Measurements from ENCODE around the gene RGS6.

RGS6 gene

GRCh38 chr14:72614365-72614764, 682.1 kb downstream of the RGS6 start:
- no peak for DNase-seq

GRCh38 chr14:72614891-72615415, 682.7 kb downstream of the RGS6 start:
- DNase-seq: no peak

GRCh38 chr14:72615451-72616121, 683.4 kb downstream of the RGS6 start:
- peak; percentile 69 for DNase-seq

All from kidney glomerular epithelial cell (primary cell).